Caki2 (cell line): ENCODE data around the gene SLC2A3. TPM values are rescaled to one million over a fixed set of nuclear protein-coding genes. Genes with fewer than 3 reads are reported as not detected.
"Not testable (repeated sequence)": the region's sequence is repeated elsewhere in the genome, so short reads cannot be mapped to it uniquely, and the experiment has no call there.

Experiments used
- DNase-seq: peaks from one replicate; pipeline ENCODE4 v3.0.0-alpha.2; 2015; ENCODE audit warnings: low read depth
- in situ Hi-C: cut with HindIII; loops from 2 replicates; pipeline ENCODE4 v1.10.0; 2016; ENCODE audit warnings: low sequenced_read_pairs, low pct_unique_long_range_greater_than_20kb, mixed read lengths
- total RNA-seq: library from RNA; depleted of rRNA; stranded (reverse); fragments of >200 nt; shearing (Covaris generic); gene quantifications from 2 replicates; pipeline ENCODE4 v1.2.3, GENCODE V29; 2014; ENCODE audit warnings: low replicate concordance; rRNA removed

SLC2A3 gene
- total RNA-seq, 1 experiment from 2014 or later, result 7.9 TPM

DNA sequence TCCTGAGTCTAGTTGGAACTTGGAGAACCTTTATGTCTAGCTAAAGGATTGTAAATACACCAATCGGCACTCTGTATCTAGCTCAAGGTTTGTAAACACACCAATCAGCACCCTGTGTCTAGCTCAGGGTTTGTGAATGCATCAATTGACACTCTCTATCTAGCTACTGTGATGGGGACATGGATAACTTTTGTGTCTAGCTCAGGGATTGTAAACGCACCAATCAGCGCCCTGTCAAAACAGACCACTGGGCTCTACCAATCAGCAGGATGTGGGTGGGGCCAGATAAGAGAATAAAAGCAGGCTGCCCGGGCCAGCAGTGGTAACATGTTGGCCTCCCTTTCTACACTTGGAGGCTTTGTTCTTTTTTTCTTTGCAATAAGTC is 54.3 kb downstream of the SLC2A3 start:
- in situ Hi-C loops, result not testable (repeated sequence)

DNA sequence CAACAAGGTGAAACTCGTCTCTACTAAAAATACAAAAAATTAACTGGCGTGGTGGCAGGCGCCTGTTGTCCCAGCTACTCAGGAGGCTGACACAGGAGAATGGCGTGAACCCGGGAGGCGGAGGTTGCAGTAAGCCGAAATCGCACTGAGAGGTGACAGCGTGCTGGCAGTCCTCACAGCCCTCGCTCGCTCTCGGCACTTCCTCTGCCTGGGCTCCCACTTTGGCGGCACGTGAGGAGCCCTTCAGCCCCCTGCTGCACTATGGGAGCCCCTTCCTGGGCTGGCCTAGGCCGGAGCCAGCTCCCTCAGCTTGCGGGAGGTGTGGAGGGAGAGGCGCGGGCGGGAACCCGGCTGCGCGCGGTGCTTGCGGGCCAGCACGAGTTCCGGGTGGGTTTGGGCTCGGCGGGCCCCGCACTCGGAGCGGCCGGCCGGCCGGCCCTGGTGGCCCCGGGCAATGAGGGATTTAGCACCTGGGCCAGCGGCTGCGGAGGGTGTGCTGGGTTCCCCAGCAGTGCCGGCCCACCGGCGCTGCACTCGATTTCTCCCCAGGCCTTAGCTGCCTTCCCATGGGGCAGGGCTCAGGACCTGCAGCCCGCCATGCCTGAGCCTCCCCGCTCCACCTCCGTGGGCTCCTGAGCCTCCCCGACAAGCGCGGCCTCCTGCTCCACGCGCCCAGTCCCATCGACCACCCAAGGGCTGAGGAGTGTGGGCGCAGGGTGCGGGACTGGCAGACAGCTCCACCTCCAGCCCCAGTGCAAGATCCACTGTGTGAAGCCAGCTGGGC is 54.8 kb downstream of the SLC2A3 start:
- DNase-seq, in situ Hi-C loops: not testable (repeated sequence)

More for the DNA sequence above, 54.3 kb downstream of the SLC2A3 start:
- DNase-seq, result not testable (repeated sequence)

DNA sequence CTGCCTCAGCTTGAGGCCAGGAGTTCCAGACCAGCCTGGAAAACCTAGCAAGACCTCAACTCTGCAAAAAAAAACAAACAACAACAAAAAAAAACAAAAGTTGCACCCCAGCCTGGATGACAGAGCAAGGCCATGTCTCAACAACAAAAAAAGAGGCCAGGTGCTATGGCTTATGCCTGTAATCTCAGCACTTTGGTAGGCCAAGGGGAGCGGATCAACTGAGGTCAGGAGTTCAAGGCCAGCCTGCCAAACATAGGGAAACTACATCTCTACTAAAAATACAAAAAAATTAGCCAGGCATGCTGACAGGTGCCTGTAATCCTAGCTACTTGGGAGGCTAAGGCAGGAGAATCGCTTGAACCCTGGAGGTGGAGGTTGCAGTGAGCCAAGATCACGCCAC is 56.7 kb downstream of the SLC2A3 start:
- in situ Hi-C loops, result no loop called here
- no peak for DNase-seq

DNA sequence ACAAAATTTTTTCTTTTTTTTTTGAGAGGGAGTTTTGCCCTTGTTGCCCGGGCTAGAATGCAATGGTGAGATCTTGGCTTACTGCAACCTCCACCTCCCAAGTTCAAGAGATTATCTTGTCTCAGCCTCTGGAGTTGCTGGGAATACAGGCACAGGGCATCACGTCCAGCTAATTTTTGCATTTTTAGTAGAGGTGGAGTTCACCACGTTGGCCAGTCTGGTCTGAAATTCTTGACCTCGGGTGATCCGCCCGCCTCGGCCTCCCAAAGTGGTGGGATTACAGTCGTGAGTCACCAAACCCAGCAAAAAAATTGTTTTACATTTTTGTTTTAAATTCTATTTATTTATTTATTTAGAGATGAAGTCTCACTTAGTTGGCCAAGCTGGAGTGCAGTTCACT is 58.6 kb downstream of the SLC2A3 start:
- DNase-seq, result no peak
- in situ Hi-C loops, result no loop called here

DNA sequence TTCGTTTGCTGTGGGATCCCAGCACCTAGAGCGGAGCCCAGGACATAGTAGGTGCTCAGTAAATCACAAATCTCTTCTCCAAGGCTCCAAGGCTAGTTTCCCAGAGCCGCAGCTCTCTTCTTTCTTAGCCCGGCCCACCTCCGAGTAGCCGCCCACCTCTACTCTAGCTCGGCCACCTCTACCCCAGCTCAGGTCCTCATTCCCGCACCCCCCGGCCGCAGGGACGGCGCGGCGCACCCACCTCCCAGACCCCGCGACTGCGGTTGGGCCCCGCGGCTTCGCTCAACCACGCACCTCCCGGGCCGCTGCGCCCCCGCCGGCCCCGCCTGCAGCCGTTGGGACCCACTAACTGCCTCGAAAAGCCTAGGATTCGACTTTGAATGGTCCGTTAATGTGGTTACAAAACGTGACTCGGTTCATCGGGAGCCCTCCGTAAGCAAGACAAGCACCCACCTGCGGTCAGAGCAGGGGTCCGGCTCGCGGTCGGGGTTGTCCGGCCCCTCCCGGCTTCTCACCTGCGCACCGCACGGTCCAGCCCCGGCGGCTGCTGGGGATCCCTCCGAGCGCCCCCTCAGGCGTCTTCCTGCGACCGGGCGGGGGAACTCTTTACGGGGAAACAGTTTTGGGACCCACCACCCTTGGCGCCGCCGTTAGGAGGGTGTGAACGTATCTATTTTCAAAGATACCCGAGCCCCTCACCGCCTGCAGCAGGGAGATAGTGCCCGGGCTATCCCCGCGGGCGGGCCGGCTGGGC is 63.2 kb downstream of the SLC2A3 start, which contains the start of gene SLC2A14:
SLC2A14 (minus strand) TSS at position 350 of the 754 bp plus-strand sequence. CDS start 3,035 bp downstream, outside the sequence.
- in situ Hi-C loops, result no loop called here
- DNase-seq, result no peak

DNA sequence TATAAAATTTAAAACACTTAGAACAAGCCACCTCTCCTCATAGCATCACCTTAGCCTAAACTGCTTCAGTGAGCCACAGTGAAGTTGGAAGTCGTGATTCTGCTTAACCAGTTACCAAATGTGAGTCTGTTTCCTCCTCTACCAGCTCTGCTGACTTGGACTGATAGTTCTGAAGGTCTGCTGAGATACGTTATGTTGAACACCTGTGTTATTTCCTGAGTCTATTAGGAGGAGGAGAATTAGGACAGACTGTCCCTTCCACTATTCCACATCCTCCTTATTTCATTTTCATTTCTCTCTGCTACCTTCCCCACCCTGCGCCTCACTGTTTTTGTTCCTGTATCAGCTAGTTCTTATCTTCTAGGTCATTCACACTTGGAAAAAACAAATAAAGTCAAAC is 65.7 kb downstream of the SLC2A3 start:
- no peak for DNase-seq
- in situ Hi-C loops, result no loop called here

Other genes starting within 250 kb of the SLC2A3 start
- gene GDF3, start 240.4 kb downstream of the SLC2A3 start, total RNA-seq, result not detected in 2 replicates
- gene DPPA3, start 224.8 kb downstream of the SLC2A3 start, total RNA-seq, result not detected in 2 replicates
- gene CLEC4C, start 188.8 kb downstream of the SLC2A3 start, total RNA-seq, result not detected in 2 replicates
- gene NANOGNB, start 171.0 kb downstream of the SLC2A3 start, total RNA-seq, result not detected in 2 replicates
- gene NANOG, start 146.8 kb downstream of the SLC2A3 start, total RNA-seq, result not detected in 2 replicates
- 0.14 TPM in 1 of 2 replicates, not detected in the other for gene SLC2A14, start 63.3 kb downstream of the SLC2A3 start, total RNA-seq
- gene FOXJ2, start 96.5 kb upstream of the SLC2A3 start, total RNA-seq, result 2.6 and 5.8 TPM in 2 replicates
- gene C3AR1, start 130.2 kb upstream of the SLC2A3 start, total RNA-seq, result not detected in 2 replicates
- gene NECAP1, start 146.1 kb upstream of the SLC2A3 start, total RNA-seq, result 23.0 and 26.5 TPM in 2 replicates
- not detected in 2 replicates for gene CLEC4A, start 187.4 kb upstream of the SLC2A3 start, total RNA-seq
- gene ZNF705A, start 220.8 kb upstream of the SLC2A3 start, total RNA-seq, result not detected in 2 replicates